Measurements from ENCODE around the gene NDFIP2.

DNA sequence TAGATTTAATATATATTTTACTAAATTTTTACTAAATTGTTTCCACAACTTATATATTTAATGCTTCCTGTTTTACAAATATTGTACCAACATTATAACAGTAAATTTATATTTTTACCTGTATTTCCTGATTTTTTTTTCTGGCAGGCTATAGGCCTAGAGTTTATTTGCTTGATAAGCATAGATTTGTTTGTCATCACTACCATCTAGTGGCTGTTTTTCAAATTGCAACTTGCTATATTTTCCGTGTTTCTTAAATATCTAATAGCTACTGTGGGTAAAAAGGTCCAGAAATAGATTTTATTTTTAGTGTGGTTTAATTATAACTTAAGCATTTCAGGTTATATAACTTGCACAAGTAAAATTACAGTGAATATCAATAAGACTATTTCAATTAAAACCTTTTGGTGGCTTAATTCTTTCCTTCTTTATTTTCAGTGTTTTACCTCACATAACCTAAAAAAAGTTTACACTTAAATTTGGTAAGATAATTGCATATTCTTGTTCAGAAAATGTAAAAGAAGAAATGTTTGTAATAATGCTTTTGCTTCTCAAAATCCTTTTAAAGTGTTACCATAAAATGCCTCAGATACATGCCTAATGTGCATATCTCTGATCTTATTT, 60.6 kb downstream of the NDFIP2 start:
- TF ChIP-seq, protein P1, sequence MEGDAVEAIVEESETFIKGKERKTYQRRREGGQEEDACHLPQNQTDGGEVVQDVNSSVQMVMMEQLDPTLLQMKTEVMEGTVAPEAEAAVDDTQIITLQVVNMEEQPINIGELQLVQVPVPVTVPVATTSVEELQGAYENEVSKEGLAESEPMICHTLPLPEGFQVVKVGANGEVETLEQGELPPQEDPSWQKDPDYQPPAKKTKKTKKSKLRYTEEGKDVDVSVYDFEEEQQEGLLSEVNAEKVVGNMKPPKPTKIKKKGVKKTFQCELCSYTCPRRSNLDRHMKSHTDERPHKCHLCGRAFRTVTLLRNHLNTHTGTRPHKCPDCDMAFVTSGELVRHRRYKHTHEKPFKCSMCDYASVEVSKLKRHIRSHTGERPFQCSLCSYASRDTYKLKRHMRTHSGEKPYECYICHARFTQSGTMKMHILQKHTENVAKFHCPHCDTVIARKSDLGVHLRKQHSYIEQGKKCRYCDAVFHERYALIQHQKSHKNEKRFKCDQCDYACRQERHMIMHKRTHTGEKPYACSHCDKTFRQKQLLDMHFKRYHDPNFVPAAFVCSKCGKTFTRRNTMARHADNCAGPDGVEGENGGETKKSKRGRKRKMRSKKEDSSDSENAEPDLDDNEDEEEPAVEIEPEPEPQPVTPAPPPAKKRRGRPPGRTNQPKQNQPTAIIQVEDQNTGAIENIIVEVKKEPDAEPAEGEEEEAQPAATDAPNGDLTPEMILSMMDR (IDR thresholded peaks at IDR 0.05): peak; percentile 56 to 95 (median 83)
- no peak for TF ChIP-seq POLR2A (IDR thresholded peaks at IDR 0.05)
